Kidney tubule cell (primary cell): Measurements from ENCODE around the gene MEOX1.

Experiments
- DNase-seq: peaks from one replicate; pipeline ENCODE4 v3.0.0-alpha.2; 2018; ENCODE audit warnings: low spot score

MEOX1 gene

DNA sequence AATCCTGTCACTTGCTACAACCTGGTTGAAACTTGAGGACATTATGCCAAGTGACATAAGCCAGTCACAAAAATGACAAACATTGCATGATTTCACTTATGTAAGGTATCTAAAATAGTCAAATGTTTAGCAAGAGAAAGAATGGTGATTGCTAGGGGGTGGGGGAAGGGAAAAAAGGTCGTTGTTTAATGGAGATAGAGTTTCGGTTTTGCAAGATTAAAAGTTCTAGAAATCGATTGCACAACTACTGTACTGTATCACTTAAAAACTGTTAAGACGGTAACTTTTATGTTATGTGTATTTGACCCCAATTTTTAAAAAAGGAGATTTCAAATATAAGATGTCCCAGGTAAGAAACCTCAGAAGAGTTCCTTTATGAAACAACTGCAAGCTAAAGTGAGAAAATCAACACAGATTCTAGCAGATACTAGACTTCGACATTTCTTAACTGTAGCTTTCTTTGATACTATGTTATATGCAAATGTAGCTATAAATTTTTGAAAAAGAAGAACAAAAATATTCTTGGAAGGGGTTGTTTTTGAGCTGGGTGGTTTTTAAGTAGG is 5.9 kb downstream of the MEOX1 start:
- DNase-seq: no peak

DNA sequence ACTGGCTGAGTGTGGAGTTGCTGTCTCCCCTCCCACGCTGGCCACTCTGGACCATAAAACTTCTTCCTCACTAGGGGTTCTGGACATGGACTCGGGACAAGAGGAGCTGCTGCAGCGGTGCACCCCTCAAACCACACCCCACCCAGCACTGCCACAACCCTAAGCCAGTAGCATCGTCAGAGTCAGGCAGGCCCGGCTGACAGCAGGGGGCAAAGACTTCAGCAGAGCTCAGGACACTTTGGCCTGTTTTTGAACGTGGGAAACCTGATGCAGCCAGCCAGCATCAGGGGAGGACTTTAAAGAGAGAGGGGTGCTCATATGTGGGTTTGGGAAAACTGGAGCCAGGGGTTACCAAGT is 9.6 kb downstream of the MEOX1 start:
- no peak for DNase-seq

DNA sequence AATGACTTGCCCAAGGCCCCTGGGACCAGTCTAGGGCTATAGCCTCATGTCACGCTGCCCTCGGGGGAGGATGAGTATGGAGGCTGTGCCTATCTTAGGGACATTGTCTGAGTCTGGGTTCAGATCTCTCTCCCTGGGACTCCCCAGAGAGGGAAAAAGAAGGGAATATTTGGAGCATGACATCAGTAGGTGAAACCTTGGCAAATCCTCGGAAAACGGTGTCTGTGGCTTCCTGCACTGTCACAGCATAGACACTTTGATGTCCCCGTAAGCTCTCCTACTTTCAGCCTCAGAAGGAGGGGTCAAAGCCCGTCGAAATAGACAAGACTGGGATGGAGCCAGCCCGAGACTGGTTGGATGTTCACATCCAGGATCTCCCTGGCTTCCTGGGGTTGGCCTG is 11.3 kb downstream of the MEOX1 start:
- DNase-seq: no peak

DNA sequence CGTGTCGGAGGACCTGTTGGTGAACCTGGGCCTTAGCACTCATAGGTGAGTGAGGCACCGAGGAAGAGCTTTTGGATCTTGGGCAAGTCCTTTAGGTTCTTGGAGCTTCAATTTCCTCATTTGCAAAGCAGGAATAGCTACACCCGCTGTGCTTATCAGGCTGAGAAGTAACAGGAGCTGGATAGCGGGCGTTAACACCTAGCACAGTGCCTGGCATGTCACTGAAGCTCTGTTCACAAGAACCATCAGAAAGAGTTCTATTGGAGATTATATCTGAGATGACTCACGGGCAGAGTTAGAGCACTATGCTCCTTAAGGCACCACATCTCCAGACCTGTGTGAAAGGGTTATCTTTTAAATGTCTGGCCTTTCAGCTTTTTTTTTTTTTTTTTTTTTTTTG is 12.8 kb downstream of the MEOX1 start:
- DNase-seq: no peak

DNA sequence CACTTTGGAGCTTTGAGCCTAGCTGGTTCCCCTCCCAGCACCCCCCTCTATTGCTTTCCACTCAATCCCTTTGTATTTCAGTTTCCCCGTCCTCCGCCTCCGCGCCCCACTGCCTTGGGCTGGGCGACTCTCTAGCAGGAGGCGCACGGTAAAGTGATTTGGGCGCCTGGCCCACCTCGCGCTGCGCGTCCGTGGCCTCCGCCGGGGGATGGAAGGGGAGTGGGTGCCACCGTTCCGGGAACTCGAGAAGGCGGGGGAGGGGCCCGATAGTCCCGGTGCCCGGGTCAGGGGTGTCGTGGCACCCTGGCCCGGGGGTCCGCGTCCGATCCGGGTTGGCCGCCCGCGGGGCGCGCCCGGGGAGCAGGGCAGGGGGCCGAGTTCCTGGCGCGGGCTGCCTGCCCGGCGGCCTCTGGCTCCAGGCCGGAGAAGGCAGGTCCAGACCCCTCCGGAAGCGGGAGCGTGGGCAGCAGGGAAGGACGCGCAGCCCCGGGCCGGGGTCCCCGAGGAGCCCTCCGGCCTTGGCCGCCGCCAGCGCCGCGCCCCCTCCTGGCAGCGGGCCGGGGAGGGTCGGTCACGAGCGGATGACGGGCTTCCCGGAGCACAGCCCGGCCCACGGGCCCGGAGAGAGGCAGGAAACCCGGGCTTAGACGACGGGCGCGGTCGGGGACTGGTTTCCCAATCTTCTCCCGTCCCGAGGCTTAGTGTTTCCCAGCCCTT is 15.8 kb downstream of the MEOX1 start:
- DNase-seq: no peak

DNA sequence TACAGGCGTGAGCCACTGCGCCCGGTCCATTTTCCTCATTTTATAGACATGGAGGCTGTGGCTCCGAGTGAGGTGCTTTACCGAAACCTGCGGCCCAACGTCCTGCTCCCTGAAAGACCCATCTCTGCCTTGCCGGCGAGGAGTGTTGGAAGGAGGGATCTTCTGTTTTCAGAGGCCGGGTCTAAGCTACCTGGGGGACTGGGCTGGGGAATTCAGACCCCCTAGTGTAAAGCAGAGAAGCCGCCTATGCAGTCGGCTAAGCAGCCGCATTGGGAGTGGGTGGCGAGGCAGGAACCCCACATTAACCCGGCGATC is 16.3 kb downstream of the MEOX1 start:
- no peak for DNase-seq

DNA sequence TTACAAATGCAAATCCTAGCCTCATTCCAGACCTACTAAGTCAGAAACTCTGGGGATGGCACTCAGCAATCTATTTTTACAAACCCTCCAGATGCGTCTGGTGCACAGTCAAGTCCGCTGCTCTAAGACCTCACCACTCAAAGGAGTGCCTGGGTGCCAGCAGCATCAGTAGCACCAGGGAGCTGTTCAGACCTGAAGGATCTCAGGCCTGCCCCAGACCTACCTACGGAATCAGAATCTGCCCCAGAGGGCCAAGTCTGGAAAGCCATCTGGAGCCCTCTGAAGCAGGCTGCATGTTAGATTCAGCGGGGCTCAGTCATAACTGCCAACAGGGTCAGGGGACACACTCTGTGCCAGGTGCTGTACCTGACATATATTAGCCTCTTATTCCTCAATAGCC is 17.6 kb downstream of the MEOX1 start:
- DNase-seq: no peak

DNA sequence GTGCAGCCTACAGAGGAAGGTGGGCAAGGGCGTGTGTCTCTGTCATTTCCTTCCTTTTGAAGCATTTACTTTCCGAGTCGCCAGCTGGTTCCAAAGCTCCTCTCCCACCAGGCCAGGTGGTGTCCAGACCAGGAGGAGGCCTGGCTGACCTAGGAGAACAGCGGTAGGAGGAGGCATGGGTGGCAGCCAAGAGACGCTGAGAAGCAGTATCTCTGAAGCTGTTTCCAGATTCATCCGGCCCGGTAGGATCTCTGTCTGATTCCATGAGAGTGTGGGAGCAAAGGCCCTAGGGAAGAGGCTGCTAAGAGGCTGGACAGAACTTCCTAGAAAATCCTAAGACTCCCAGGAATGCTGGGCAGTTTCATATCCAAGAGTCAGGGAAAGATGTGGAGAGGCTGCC is 20.3 kb downstream of the MEOX1 start:
- no peak for DNase-seq

DNA sequence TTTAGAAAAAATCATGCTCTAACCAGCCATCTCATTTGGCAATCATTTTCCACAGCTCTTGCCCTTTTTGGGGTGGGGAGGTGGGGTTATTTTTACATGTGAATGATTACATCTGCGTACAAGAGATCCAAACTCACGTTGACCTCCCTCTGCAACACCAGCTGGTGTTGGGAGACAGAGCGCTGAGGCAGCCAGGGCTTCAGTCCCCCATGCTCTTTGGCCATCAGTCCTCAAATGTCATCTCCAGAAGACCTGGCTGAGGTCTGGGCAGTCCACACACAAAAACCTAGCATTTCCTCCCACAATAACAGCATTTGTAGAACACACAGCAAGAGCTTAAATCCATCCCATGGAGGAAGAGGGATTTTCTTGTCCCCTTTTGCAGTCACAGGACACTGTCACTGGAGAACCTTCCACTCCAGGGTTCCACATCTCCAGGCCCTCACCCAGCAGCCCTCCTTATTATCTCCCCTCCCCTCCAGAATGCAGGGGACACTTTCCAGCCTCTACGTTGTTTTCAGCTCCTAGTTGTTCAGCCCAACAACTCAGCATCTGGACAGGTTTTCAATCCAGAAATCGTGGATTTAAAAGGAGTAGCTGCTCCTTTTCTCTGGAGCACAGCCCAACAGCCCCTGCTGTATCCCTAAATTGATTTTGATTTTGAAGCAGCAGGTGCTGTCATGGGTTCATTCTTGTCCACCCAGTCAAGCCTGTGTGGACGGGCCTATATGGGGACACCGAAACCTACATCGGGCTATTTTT is 21.1 kb downstream of the MEOX1 start:
- no peak for DNase-seq

DNA sequence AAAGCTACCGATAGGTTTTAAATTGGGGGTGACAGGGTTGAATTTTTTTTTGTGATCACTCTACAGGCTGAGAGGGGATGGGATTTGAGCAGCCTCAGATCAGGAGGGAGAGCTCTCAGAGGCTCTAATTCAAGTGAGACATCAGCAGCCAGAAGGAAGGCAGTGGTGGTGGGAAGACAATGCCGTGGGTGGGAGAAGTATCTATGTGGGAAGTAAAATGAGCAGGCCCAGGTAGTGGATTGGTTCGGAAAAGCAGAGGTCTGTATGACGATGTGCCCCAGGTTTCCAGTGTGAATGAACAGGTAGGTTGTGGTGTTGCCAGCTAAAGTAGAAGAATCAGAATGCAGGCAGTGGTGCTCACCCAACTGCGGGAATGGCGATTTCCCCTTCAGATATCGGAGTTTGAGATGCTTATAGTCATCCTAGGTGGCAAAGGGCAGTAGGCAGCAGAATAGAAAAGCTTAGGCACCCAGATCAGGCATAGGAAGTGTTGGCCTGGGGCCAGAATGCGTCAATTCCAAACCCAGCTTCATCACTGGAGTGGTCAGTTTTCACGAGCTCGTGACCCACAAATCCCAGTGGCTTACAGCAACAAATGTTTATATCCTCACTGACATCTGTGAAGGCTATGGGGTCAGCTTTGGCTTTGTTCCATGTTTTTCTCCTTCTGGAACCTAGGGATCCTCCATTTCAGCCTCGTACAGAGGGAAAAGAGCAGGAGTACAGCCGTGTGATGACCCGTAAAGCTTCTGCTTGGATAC is 24.0 kb downstream of the MEOX1 start:
- no peak for DNase-seq

DNA sequence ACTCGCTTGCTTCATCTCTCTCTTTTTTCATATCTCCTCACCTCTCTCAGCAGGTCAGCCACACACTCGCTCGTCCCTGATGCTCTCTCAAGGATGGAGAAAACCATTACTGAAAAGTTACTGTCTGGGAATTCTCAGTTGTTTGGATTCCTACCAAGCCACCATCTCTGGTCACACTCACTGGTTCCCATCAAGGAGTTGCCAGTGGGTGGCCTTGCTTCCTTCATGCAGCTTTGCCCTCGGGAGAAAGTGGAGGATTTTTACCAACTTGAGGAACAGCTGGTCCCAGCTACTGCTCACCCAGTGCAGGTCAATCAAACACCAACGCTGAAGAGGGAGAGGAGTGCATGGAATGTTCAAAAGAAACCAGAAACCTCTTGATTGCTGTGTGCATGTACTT is 25.3 kb downstream of the MEOX1 start:
- DNase-seq: peak; percentile 39

DNA sequence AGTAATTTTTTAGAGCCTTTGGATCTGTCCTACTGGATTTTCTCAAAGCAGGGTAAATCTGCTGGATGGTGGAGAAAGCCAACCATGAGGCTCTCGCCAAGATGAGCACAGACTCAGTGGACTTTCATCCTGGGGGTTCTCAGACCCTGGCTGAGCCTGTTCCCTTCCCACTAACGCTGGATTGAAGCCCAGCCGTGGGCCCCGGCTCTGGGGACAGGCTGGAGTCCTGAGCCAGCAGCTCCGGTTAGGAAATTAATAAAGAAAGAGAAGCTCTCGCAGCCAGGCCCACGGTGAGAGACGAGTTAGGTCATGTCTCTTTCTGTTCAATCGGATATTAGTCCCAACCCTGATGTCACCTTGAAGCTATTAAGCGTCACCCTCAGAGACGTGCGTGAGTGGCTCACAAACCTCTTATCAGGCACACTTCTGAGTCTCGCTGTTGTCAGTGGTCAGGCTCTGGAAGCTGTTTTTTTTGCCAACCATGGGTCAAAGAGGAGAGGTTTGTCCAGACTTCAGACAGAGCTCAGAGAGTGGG is 27.1 kb downstream of the MEOX1 start:
- DNase-seq: peak; percentile 22

DNA sequence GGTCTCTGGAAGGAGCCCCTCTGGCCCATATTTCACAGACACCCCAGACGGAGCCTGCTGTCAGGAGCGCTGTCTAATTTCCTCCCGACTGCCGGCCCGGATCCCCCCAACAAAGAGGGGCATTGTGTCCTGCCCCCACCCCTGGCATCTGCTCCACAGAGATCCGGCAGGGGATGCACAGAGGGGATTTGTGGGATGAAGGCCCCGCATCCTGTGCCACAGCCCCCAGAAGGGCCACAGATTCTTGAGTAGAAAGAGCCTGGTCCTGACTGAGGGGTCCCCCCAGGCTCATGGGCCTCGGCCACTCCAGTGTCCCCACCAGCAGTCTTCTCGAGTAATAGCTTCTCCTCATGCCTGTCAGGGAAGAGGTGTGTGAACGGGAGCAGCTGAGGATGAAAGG is 29.5 kb downstream of the MEOX1 start:
- no peak for DNase-seq

DNA sequence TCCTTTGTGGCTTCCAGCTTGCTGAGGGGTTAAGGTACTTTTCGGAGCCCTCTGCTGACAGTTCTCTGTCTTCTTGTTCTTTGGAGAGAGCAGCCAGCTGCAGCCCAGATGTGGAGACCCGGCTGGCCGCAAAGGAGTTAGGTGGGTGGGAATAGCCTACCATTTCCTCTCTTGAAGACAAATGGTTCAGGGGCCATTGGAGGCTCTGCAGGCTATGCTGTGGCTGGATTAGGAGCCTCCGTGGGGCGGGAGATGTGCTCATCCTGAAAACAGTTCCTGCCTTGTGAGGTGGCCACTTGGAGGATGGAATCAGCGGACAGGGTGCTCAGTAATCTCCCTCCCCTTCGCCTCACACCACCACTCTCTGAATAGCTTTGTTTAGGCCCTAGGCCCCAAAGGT is 30.3 kb downstream of the MEOX1 start:
- DNase-seq: no peak

DNA sequence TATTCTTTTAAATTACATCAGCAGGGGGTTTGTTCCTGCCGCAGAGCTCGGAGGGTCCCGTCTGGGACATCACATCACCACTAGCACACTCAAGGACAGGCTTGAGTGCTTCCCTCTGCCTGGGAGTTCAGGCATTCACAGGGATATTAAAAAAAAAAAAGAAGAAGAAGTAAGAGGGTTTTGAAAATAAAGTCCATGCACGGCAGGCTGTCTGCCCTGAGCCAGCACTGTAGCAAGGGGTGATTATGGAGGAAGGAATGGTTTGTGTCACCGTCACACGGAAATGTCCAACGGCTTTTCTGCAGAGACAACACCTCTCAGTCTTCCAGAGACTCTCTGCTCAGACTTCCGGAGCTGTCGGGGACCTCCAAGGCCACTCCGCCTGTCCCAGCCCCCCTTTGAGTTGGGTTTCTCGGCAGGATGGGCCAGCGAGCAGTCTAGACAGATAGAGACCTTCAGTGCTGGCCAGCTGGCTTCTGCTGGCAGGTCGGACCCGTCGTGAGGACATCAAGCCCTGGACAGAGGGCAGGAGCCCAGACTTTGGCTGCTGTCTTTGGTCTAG is 33.6 kb downstream of the MEOX1 start:
- no peak for DNase-seq

DNA sequence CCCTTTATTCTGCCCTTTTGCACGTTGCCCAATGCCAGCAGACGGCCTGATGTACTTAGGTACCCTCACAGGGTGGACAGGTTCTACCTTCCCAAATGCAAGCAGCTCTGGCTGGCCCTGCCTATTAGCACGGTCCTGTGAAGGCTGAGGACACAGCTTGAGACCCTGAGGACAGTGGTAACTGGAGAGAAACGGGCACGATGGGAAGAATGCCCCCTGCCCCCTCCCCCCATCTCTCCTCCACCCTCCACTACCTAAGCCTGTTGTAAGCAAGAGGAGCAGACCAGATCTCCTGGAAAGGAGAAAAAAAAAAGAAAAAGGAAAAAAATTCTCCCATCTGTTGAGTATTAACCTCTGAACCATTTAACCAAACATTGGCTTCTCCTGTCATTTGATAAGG is 34.1 kb downstream of the MEOX1 start:
- no peak for DNase-seq

DNA sequence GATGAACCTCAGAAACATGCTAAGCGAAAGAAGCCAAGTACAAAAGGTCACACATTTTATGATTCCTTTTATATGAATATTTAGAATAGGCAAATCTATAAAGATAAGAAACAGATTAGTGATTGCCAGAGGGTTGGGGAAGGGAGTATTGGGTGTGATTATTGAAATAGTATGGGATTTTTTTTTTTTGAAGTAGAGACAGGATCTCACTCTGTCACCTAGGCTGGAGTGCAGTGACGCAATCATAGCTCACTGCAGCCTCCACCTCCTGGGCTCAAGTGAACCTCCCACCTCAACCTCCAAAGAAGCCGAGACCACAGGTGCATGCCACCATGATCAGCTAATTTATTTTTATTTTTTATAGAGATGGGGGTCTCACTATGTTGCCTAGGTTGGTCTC is 35.7 kb downstream of the MEOX1 start:
- DNase-seq: no peak

DNA sequence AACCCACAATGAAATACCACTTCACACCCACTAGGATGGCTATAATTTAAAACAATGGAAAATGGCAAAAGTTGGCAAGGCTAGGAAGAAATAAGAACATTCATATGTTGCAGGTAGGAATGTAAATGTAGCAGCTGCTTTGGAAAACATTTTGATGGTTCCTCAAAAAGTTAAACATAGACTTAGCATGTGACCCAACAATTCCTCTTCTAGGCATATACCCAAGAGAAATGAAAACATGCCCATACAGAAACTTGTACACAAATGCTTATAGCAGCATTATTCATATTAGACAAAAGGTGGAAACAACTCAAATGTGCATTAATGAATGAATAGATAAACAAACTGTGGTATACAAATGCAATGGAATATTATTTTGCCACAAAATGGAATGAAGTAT is 36.1 kb downstream of the MEOX1 start:
- DNase-seq: no peak

DNA sequence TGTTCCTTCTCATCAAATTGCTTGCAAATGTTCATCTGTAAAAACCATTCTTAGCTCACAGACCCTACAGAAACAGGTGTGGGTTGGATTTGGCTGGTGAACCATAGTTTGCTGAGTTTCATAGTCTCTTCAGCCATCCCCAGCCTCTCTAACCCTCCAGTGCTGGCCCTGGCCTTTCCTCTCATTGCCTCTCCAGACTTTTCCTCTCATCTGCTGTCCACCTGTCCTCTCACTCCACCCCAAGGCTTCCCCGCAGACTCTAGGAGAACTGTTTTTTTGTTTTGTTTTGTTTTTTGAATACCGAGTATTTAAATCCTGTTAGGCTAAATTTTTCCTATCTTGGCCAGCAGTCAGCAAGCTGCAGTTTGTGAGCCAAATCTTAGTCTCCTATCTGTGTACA is 41.1 kb downstream of the MEOX1 start:
- DNase-seq: no peak

DNA sequence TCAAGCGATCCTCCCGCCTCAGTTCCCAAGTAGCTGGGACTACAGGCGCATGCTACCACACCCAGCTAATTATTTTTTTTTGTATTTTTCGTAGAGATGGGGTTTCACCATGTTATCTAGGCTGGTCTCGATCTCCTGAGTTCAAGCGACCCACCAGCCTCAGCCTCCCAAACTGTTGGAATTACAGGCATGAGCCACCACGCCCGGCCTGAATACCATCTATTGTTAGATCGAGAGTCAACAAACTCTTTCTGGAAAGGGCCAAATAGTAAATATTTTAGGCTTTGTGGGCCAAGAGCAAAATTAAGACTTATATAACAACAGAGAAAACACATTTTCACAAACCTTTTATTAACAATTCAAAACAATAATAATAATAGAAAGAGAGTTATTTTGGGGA is 41.6 kb downstream of the MEOX1 start:
- no peak for DNase-seq

DNA sequence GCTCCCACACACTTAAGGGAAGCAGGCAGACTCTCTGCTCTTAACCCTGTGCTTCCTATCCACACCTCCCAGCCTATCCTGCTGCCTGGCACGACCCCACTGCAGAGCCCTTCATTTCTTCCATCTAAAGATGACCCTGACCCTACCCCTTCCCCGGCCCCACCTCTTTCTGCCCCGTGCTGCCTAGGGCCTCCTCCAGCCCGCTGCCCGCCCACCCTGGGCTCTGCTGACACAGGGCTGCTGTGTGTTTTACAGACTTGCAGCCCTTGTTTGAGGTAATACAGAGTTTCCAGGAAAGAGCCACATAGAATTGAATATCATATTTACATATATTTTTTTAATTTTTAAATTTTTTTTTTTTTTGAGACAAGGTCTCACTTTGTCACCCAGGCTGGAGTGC is 42.0 kb downstream of the MEOX1 start:
- no peak for DNase-seq

DNA sequence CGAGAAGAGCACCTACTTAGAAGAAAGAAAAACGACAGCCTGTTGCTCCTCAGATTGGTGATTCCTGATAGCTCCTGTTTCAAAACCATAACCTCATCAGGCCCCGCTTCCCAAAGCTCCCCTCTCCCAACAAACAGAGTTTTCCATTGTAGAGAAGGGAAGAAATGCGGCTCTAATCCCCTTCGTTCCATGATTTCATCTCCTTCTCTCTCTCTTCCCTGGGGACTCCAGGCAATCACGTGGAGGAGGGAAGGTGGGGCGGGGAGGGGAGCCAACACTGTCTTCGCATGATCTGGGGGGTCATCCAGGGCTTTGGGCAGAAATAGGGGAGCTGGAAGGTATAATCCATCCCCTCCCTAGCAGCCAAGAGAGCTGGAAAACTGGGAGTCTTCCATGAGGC is 43.4 kb downstream of the MEOX1 start:
- DNase-seq: no peak

DNA sequence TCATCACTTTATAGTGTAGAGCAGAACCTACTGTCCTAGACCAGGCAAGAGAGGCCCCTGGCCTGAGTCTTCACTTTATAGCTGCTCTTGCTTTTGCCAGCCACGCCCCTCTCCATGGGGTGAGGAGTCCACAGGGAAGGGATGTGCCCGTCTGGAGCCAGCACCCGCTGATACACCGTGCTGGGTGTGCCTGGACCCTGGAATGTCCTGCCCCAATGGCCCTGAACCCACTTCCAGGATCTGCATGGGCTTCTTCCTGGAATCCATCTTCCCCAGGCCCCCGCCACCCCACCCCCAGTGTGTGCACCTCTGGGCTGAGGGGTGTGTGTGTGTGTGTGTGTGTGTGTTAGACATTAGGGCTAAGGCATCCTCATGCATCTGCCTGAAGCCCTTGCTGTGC is 44.9 kb downstream of the MEOX1 start:
- DNase-seq: no peak
